Dedifferentiated amniotic fluid mesenchymal stem cell (primary cell): ENCODE results near the gene SMPD3.

Source experiments
- DNase-seq: peaks from one replicate; pipeline ENCODE4 v3.0.0-alpha.2; 2016; ENCODE audit errors: extremely low spot score

Gene SMPD3

DNA sequence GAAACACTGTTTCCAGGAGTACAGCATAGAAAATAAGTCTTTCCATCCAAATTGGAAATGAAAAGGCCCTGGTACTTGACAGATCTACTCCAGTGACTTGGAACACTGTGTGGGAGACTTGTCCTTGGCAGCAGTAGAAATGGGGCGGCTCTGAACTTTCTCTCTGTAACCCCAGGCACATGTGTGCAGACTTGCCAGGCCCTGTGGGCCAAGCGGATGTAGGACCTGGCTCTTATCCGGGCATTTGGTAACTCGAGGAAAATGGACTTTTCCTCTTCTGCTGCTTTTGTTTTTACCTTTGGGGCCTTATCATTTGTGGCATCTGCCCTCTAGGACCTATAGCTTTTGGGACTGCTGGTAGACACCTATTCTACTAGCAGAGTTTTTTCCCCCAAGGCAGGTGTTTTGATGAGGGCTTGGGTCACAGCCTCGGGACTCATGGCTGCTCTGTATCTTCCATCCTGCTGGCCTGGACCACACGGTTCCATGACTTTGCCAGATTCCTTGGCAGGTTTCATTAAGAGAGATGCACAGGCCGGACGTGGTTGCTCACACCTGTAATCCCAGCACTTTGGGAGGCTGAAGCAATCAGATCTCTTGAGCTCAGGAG lies 43.5 kb downstream of the SMPD3 start:
- DNase-seq: no peak

DNA sequence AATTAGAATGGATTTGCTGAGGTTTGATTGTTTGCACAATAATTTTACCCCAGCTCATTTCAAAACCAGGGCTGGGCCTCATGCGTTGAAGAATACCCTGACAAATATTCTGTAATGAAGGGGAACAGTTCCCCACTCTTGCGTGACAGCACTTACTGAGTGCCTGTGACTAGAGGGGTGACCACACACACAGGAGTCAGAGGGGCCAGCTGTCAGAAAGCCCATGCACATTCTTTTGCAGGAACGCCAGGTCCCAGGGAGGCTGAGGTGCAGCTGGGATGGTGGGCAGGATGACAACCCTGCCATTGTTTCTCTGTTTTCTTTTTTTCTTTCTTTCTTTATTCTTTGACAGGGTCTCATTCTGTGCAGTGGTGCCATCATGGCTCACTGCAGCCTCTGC lies 44.6 kb downstream of the SMPD3 start:
- DNase-seq: no peak

DNA sequence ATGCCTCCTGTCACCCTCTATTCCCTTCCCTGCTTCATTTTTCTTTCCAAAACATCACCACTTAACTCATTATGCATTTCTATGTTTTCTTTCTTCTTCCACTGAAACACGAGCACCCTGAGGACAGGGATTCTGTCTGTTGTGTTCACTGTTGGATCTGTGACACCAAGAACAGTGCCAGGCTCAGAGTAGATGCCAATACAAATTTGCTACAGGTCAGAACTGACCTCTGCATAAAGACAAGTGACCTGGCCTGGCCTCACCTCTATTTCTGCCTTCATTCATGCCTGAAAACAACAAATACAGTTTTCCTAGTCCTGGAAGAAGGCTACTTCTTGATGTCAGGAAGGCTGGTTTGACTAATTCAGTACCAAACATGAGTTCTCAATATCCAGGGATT lies 45.1 kb downstream of the SMPD3 start:
- no peak for DNase-seq

DNA sequence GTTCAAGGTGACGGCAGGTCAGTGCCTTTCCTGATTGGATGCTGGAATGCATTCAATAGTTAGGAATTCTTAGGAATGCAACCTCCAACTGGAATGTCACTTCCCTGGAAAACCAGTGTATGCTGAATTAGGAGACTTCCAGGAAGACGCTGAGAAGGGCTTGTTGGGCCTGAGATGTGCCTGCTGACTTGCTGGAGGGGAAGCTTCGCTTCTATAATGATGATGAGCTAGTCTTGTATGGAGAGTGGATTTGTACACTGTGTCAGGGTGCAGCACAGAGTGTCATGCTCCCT lies 45.6 kb downstream of the SMPD3 start:
- DNase-seq: no peak

DNA sequence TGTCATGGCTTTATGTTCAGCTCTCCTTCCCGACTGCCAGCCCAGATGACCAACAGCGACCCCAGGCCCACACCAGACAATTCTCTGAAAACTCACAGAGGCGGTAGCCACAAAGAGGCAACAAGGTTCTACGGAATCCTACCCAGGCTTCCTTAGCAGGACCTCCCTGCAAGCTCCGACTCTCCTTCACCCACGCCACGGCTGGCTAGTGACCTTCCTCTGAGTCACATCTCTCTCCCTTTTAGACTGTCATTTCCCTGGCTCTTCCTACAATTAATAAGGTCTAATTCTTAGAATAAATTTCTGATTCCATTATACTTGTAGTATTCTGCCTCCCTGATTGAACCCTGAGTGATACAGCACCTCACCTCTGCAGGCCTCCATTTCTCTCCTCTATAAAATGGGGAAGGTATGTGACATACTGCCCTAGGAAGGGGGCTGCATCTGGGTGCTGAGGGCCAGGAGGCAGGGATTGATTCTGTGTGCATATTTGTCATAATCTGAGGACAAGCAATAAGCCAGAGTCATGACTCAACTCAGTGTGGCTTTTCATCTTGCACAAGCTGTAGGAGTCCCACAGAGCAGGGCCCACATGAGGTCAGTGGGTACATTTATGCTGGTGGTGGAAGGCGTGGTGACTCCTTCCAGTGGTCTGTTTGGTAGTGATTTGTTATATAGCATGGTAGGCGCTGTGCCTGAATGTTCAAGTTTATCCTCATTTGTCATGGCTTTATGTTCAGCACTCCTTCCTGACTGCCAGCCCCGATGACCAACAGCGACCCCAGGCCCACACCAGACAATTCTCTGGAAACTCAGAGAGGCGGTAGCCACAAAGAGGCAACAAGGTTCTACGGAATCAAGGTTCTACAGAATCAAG lies 46.2 kb downstream of the SMPD3 start:
- DNase-seq: no peak

DNA sequence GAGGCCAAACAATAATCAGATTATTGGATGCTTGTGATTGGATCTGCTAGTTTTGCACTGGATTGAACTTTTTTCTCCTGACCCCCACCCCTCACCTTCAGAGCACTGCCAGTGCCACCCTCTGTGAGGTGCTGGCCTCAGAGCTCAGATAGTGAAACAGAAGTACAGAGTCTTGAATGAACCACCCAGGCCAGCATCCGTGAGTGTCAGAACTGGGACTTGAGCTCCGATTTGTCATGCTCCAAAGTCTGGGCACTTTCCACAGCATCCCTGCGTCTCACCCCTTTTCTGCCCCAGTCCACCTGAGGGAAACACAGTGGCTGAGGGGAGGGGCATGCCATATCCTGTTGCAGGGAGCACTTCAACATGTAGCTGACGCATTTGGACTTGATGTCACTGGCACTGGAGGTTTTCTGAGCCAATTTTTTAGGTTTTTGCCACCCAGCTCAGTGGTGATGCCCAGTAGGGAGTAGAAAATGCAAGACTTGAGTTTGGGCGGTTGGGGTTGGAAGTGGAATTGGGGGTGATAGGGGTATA lies 47.3 kb downstream of the SMPD3 start:
- DNase-seq: no peak

DNA sequence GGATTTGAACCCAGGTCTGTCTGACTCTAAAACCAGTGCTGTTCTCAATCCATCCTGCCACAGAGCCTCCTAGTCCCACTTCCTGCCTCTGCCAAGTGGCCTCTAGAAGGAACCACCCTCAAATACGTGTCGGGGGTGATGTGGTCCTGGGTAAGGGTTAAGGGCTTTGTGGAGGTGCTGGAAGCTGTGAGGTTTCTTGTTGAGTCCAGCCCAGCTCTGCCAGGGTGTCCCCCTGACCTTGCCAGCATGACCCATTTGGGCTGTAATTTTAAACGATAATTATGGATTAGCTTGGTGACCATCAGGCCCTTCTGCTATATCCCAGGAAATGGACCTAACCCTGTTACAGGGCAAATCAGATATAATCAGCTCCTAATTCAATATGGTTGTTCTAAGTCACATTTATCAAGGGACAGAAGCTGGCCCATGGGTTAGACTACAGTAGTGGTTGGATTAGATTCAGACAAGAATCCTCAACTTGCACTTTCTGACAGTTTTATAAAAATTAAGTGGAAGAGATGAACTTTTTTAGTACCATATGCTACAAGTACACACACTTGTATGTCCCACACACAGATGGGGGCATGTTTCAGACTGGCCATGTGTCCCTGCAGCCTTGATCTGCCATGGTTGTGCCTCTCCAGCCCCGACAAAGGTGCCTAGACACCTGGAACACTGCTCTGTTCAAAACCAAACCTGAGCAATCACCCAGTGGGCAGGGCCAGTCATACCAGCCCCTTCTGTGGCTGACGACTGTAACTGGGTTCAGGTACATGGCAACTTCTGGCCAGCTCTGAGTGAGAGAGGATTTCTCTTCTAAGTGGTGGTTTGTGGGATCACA lies 48.0 kb downstream of the SMPD3 start:
- no peak for DNase-seq

DNA sequence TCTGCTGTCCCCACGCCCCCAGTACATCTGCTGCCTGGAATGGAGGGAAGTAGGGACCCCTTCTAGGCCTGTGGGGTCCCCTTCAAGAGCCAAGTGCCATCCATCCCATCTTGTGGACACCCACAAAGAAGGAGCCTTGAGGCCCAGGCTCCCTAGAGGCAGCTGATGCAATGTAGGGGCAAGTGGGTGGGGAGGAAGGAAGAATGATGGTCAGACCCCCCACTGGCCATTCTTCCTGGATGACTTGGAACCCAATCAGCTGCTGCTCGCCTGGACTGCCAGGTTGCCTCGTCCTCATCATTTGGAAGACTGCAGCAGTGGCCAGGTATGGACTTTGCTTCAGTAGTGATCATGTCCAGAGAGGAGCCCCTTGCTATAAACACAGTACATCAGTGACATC lies 48.9 kb downstream of the SMPD3 start:
- no peak for DNase-seq

DNA sequence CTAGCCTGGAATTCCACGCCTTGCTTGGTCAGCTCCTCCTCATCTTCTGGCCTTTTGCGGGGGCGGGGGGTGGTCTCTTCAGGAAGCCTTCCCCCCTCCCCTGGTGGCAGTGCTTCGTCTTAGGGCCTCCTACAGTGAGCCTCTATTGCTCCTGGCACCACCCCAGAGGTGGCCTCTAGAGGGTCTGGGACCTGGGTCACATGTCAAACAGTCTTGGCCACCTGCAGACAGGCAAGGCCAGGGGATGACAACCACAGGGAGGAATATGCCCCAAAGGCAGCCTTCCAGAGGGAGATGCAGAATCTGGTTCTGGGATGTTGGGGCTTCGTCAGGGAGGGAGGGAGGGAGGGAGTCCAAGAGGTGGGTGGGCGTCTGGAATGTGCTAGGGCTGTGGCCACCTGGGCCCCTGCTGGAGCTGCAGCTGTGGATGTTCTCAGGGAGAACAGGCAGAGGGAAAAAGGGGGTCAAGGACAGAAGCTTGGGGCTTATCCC lies 50.6 kb downstream of the SMPD3 start:
- no peak for DNase-seq

DNA sequence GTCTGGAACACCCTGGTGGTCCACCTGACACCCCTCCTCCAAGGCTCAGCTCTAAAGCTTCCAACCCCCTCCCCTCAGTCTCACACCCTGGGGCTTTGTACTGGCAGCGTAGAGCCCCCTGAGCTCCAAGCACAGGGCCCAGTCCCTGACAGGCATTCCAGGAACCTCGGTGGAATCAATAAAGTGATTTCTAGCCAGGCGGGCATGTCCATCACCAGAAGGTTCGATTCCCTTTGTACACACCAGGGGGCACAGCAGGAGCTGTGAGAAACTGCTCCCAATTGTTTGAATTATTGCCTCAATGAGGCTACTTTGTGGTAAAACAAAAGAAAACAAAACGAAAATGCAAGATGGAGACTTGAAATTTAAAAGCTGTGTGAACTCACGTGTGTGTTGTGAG lies 51.8 kb downstream of the SMPD3 start:
- DNase-seq: no peak

DNA sequence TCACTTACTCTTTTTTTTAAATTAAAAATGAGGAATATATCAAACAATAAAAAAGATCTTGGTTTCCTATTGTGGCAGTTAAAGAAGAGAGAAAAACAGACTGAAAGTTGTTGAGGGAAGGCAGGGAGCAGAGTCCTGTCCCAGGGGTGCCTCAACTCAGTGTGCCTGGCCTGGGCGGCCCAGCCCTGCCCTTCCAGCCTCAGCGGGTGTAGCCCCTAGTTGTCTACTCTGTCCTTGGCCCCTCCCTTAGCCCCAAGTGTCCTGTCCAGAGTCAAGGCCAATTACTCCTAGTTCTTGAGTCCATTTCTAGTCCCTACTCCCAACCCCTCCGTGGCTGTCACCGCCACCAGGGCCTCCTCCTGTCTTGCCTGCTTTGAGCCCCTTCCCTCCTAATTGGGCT lies 52.5 kb downstream of the SMPD3 start:
- no peak for DNase-seq

DNA sequence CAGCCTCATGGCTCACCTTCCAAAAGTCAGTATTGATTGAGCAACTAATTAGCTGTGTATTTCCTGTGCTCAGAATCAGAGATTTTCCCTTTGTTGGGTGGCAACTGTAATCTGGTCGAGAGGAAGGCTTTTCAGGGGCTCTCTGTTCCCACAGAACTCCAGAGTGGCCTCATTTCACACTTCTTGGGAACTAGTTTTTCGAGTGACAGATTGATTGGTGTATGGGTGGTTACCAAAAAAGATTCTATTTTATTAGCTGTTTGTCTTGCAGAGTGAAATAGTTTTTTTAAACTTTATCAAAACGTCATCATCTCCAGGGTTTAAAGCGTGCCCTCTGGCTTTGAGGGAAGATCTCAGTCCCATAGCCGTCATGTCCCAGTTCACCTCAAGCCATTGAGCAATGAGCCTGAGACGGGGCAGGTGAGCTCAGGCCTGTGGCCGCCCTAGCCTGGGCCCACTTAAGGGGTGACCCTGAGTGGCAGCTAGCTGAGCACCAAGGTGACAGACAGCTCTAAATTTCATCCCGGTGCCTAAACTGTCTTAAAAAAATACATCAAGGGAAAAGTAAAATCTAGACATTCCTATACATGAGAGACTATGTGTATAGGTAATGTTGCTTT lies 53.0 kb downstream of the SMPD3 start:
- no peak for DNase-seq

DNA sequence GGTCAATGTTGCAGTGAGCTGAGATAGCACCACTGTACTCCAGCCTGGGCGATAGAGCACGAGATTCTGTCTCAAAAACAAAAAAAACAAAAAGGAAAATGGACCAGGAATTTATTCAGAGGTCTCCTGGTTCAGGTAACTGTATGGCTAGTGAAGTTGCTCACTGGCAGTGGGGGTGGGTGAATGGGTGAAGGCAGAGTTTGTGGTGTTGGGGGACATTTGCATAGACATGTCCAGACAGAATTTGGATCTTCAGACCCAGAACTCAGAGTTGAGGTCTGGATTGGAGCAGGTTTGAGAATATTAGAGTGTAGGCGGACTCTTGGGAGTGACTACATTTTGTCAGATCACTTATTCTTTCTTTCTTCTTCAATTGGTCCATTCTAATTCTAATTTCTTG lies 55.0 kb downstream of the SMPD3 start:
- DNase-seq: no peak

DNA sequence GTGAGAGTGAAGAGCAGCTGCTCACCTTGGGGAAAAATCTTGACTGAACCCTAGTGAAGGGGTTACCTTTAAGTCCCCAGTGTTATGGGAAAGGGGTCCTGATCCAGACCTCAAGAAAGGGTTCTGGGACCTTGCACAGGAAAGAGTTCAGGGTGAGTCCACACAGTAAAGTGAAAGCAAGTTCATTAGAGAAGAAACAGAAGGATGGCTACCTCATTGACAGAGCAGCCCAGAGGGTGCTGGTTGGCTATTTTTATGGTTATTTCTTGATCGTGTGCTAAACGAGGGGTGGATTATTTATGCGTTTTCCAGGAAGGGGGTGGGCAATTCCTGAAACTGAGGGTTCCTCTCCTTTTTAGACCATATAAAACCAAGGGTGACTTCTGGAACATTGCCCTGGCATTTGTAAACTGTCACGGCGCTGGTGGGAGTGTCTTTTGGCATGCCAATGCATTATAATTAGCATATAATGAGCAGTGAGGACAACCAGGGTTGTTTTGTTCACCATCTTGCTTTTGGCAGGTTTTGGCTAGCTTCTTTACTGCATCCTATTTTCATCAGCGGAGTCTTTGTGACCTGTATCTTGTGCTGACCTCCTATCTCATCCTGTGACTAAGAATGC lies 58.4 kb downstream of the SMPD3 start:
- no peak for DNase-seq

DNA sequence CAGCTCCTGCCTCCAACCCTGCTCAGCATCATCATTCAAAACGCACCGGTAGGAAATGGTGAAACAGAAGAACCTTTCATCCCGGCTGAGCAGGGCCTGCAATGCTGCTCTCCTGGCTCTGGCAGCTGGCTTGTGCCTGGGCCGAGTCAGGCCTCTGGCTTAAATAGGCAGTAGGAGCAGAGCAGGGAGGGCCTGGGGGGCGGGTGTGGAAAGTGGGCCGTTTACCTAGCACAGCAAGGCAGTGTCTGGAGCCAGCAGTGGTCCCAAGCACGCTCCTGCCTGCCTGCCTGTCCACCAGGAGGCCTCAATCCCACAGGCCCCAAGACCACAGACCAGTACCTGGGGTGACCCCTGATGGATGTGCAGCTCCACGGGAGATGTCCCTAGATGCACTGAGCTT lies 59.3 kb downstream of the SMPD3 start:
- no peak for DNase-seq

DNA sequence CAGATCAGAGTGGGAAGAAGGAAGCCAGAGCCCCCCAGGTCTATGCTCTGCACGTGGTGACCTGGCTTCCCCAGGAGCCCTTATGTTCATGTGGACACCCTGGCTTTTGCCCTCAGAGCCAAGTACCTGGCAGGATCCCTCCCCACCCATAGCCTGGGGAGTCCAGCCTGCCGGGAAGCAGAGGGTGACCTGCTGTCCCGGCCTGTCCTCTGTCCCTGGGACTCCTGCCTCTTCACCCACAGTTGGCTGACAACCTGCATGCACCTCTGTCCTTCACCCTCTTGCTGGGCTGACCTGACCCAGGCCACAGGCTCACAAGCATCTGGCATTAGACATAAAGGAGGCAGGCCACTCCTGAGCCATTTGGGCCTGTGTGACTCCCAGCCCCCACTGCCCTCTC lies 60.2 kb downstream of the SMPD3 start:
- DNase-seq: no peak

DNA sequence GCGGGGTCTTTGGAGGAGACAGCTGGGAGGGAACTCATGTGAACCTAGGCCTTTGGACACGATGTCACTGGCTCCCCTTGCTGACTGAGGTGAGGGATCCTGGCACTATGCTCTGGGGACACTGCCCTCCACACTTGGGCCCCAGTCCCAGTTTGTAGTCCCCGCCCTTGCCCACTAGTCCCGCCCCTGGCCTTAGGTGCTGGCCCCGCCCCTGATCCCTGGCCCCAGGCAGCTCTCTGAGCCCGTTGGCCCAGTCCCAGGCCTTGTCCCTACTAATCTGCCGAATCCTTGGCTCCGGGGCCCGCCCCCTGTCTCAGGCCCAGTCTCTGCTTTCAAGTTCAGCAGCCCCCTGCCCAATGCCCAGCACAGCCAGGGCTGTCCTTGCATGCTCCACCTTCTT lies 61.0 kb downstream of the SMPD3 start:
- DNase-seq: no peak

DNA sequence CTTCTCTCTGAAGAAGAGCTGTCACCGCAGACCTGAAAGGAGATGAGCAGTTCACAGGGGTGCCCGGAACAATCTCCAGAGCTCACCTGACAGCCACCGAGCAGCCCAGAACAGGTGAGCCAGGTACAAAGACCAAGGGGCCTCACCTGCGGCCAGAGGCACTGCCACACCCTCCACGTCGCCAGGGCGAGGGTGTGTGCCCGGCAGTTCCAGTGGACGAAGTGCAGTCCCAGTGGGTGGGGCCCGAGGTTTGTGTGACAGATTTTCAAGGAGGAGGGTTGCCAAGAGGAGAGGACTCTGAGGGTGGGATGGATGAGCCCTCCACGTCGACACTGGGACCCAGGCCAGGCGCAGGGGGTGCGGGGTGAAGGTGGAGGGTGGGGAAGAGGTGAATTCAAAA lies 61.7 kb downstream of the SMPD3 start:
- DNase-seq: no peak

DNA sequence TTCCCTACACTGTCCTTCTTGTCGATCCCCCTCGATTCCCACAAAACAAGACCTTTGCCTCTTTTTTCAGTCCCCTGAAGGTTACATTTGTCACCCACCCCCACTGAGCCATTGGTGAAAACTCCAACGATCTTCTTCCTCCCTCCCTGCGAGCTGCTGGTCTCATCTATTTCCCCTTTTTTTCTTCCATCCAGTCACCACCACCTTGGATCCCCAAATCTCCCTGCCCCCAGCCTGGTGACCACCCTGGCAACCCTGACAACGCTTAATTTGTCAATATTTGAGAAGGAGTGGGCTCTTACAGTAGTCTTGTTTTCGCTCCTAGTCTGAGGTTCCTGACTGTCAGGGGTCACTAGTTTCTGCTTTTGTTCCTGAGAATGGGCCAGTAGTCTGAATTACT lies 62.9 kb downstream of the SMPD3 start:
- DNase-seq: no peak

DNA sequence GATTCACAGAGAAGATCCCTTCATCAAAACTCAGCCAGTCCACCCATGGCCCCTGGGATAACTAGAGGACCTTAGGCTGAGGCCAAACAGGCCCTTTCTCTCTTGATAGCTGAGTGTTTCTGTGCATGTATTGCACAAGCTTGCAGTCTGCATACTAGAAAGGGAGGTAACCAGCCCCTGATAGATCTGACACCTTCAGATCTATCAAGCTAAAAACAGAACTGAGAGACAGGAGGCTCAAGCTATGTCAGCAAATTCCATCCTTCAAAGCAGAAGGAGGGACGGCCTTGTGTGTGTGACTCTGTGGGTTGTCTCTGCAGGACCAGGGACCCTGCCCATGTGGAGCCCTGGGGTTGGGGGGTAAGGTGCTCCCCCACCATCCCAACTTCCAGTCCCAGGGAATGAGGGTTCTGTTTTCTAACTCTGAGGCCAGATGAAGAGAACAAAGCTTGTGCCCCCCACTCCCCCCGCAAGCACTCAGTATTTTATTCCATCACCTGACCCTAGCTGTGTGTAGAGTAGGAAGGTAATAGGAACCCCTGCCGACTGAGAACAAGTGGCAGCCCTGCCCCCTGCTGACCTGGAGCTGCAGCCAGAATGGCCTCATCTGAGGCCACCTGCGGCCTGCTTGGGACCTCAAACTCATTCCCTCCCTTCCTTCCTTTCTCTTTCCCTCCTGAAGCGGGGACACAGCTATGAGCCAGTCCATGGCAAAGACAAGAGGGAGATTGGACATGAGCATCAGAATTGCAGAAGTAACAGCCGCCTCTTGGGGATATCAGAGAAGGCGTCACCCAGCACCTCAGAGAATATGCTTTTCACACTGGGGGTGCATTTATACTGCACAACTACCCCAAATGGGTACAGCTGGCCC lies 63.8 kb downstream of the SMPD3 start:
- DNase-seq: no peak

DNA sequence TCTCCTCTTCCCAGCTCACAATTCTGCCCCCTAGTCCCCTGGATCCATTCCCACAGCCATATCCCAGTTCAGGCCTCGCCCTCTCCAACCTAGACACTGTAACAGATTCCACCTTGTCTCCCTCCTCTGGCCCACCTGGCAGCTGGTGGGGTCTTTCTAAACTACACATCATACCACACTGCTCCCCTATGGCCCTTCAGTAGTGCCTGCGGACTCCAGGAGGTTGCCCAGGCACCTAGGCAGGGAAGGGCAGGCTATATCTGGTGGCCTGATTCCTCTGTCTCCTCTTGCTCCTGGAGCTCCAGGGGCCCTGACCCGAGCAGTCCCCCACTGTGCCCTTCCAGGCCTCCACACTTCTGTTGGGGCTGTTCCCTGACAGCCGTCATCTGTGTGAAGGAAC lies 64.5 kb downstream of the SMPD3 start:
- DNase-seq: no peak
